Stimulated activated CD4-positive, alpha-beta T cell treated with anti-CD3 and anti-CD28 coated beads, Interleukin-2, amount 100 ng/mL, for 24 hours (primary cell): ENCODE results near the gene TPM1.
A peak's percentile ranks its signal among the peaks of the same experiment; 100 is the strongest.
"Not testable (repeated sequence)": the region's sequence is repeated elsewhere in the genome, so short reads cannot be mapped to it uniquely, and the experiment has no call there.

ENCODE experiments used
- DNase-seq, 2 donors: peaks; one replicate each; pipeline ENCODE4 v3.0.0-alpha.2; 2020

Gene TPM1

GRCh38 chr15:63041974-63042876 is at the start of gene TPM1:
Gene TPM1, plus strand, starts transcription at chr15:63042747. Its CDS starts 83 bp downstream, at chr15:63042830.
- peak in 1 of 2 donors; percentile 31 for DNase-seq

GRCh38 chr15:62993066-62993465 is 49.5 kb upstream of the TPM1 start:
- no peak for DNase-seq

- DNase-seq, result not testable (repeated sequence)
Measured at GRCh38 chr15:62993632-62994031, 48.9 kb upstream of the TPM1 start.

GRCh38 chr15:62994439-62994838 is 48.1 kb upstream of the TPM1 start:
- no peak for DNase-seq

GRCh38 chr15:62994975-62995681 is 47.4 kb upstream of the TPM1 start:
- no peak for DNase-seq

GRCh38 chr15:62997441-62997840 is 45.1 kb upstream of the TPM1 start:
- no peak for DNase-seq

- DNase-seq, result no peak
Measured at GRCh38 chr15:62998262-62998890, 44.2 kb upstream of the TPM1 start.

- no peak for DNase-seq
Measured at GRCh38 chr15:62999178-62999577, 43.4 kb upstream of the TPM1 start.

- no peak for DNase-seq
Measured at GRCh38 chr15:62999923-63000561, 42.5 kb upstream of the TPM1 start.

- DNase-seq, result no peak
Measured at GRCh38 chr15:63000706-63001105, 41.8 kb upstream of the TPM1 start.

GRCh38 chr15:63004211-63004610 is 38.3 kb upstream of the TPM1 start:
- no peak for DNase-seq

GRCh38 chr15:63006032-63006878 is 36.3 kb upstream of the TPM1 start:
- DNase-seq, result no peak

- no peak for DNase-seq
Measured at GRCh38 chr15:63008333-63009049, 34.1 kb upstream of the TPM1 start.

- no peak for DNase-seq
Measured at GRCh38 chr15:63010386-63010785, 32.2 kb upstream of the TPM1 start.

- no peak for DNase-seq
Measured at GRCh38 chr15:63010920-63011693, 31.4 kb upstream of the TPM1 start.

GRCh38 chr15:63012444-63012843 is 30.1 kb upstream of the TPM1 start:
- no peak for DNase-seq

GRCh38 chr15:63013052-63013808 is 29.3 kb upstream of the TPM1 start:
- DNase-seq, result no peak

- DNase-seq, result no peak
Measured at GRCh38 chr15:63014578-63014977, 28.0 kb upstream of the TPM1 start.

GRCh38 chr15:63015618-63016017 is 26.9 kb upstream of the TPM1 start:
- no peak for DNase-seq

GRCh38 chr15:63016234-63016633 is 26.3 kb upstream of the TPM1 start:
- no peak for DNase-seq
